Measurements from ENCODE around the gene CLIP3. TPM values are rescaled to one million over a fixed set of nuclear protein-coding genes. Genes with fewer than 3 reads are reported as not detected.

The CLIP3 gene
- total RNA-seq, 4 donors from 2014 or later = 1.8 to 9.8 (median 5.2) TPM

DNA sequence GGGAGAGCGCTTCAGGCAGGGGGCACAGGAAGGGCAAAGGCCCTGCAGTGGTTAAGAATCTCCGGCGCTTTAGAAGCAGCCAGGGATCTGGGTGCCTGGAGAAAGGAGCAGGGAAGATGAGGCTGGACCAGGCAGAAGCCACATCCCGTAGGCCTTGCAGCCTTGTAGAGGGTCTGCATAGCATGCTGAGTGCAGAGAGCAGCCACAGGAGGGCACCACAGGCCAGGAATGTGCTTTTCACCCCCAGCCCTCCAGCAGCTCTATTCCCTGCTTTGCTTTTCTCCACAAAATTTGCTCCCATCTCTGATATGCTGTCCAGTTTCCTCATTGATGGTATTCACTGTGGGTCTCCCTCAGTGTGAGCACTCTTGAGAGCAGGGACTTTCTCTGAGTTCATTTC, 27.8 kb upstream of the CLIP3 start:
- Histone ChIP-seq H3K27me3 (no peaks in the 10 kb centered on the region), H3K27ac (no peak overlapping the region), H3K36me3 (no peaks in the 10 kb centered on the region), H3K4me3 (no peak overlapping the region), H3K9me3 (no peaks in the 10 kb centered on the region), H3K4me1 (peaks cover 0 to 12% (median under 1%) of the 10 kb centered on the region in 4 donors)
- TF ChIP-seq POLR2A (IDR thresholded peaks at IDR 0.05) = no peak
- TF ChIP-seq, protein P1, sequence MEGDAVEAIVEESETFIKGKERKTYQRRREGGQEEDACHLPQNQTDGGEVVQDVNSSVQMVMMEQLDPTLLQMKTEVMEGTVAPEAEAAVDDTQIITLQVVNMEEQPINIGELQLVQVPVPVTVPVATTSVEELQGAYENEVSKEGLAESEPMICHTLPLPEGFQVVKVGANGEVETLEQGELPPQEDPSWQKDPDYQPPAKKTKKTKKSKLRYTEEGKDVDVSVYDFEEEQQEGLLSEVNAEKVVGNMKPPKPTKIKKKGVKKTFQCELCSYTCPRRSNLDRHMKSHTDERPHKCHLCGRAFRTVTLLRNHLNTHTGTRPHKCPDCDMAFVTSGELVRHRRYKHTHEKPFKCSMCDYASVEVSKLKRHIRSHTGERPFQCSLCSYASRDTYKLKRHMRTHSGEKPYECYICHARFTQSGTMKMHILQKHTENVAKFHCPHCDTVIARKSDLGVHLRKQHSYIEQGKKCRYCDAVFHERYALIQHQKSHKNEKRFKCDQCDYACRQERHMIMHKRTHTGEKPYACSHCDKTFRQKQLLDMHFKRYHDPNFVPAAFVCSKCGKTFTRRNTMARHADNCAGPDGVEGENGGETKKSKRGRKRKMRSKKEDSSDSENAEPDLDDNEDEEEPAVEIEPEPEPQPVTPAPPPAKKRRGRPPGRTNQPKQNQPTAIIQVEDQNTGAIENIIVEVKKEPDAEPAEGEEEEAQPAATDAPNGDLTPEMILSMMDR (IDR thresholded peaks at IDR 0.05) = peak in 4 of 6 experiments; percentile 23 to 50 (median 42)
- peak in 1 of 3 donors; percentile 59 for DNase-seq

DNA sequence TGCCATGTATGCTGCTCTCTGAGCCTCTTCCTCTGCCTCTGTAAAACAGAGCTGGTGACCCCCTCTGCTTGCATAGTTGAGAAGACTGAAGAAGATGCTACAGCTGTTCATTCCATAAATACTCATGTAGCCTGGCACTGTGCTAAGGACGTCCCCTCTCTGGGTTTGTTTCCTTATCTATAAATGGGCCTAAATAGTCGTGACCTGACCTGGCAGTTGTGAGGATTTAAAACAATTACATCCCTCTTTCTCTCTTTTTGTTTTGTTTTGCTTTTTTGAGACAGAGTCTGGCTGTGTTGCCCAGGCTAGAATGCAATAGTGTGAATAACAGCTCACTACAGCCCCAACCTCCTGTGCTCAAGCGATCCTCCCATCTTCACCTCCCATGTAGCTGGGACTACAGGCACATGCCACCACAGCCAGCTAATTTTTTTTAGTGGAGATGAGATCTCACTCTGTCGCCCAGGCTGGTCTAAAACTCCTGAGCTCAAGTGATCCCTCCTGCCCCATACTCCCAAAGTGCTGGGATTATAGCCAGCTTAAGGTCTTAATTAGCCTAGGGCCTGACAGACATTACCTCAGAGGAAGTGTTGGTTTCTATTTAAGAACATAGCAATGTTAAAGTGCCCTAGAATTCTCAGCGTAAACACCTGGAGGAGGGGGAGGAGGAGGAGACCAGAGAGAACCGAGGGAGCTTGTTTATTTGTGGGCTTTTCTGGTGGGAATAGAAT, 26.7 kb upstream of the CLIP3 start:
- TF ChIP-seq, protein P1 (IDR thresholded peaks at IDR 0.05) = no peak
- no peak for TF ChIP-seq POLR2A (IDR thresholded peaks at IDR 0.05)
- no peak overlapping the region for H3K27ac ChIP-seq
- H3K4me1 ChIP-seq = peaks cover 0 to 17% (median 2%) of the 10 kb centered on the region in 4 donors
- H3K36me3 ChIP-seq = no peaks in the 10 kb centered on the region
- no peaks in the 10 kb centered on the region for H3K9me3 ChIP-seq
- no peak for DNase-seq
- H3K27me3 ChIP-seq = no peaks in the 10 kb centered on the region
- H3K4me3 ChIP-seq = no peak overlapping the region

DNA sequence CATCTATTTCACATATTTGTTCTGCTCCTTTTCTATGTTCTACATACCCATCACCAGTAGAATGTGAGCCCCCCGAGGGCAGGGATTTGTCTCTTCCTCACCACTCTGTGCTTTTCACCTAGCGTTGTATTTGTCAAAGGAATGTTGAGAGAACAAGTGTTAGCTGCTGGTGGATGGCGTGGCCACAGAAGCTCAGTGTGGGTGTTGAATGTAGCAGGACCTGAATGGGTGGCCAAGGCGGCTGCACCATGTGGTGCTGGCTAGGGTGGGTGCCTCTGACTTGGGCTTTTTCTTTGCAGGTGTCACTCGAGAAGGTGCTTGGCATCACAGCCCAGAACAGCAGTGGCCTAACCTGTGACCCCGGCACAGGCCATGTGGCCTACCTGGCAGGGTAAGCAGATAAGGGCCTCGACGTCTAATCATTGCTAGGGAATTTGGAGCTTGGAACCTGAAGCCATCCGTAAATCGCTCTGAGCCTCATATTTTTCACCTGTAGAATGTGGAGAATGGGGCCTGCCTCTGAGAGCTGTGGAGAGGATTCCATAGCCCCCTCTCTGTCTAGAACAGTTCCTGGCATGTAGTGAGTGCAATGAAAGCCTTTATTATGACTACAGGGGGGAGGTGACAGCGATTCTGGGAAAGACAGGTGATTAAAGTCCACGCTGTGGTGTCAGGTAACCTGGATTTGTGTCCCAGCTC, 26.0 kb upstream of the CLIP3 start:
- no peak for TF ChIP-seq POLR2A (IDR thresholded peaks at IDR 0.05)
- TF ChIP-seq, protein P1 (IDR thresholded peaks at IDR 0.05) = no peak
- Histone ChIP-seq H3K9me3 (no peaks in the 10 kb centered on the region), H3K4me3 (no peak overlapping the region), H3K36me3 (no peaks in the 10 kb centered on the region), H3K4me1 (peaks cover 0 to 17% (median 2%) of the 10 kb centered on the region in 4 donors), H3K27me3 (no peaks in the 10 kb centered on the region), H3K27ac (no peak overlapping the region)
- no peak for DNase-seq

DNA sequence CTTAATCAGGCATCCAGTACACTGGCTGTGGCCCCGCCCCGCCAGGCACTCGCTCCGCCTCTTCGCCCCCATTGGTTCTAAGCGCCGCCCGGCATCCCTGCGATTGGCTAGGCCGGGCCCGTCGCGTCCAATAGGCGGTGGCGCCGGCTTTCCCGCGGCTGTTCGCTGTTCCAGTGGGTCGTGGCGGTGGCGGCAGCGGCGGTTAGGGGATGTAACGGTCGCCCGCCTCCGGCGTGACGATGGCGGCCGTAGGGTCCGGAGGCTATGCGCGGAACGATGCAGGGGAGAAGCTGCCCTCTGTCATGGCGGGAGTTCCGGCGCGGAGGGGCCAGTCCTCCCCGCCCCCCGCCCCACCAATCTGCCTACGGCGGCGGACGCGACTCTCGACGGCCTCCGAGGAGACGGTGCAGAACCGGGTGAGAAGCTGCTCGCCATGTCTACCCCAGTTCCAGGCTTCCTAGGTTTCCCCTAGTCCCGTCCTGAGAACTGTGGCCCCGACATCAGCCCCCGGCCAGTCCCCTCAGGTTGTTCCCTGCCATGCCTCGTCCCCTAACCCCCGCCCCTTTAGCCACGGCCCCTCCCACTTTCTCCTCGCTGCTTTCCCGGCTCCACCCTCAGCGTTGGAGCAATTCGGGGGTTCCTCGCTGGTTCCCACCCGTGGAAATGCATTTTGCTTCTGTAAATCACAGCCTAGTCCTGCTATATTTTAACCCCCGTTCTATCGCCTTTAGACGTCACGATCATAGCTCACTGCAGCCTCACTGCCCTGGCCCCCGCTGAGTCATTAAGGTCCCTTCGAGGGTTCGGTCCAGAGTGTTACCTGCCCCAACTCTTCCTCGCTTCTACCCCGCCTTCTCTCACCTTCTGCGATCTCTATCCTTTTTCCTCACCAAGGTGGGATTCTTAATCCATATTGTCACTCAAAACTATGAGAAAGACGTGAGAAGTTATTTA, 22.3 kb upstream of the CLIP3 start, which contains the start of gene WDR62:
TSS of gene WDR62 (plus strand) at position 165 of the 954 bp plus-strand sequence. CDS start at position 240, 75 bp downstream.
- H3K27me3 ChIP-seq = no peaks in the 10 kb centered on the region
- DNase-seq = peak; percentile 92 to 97 (median 96)
- H3K36me3 ChIP-seq = no peaks in the 10 kb centered on the region
- peak within 1 kb of the TSS; percentile 87 to 99 (median 95) for H3K27ac ChIP-seq
- H3K4me1 ChIP-seq = peaks cover 0 to 21% (median 2%) of the 10 kb centered on the region in 4 donors
- TF ChIP-seq, protein P1 (IDR thresholded peaks at IDR 0.05) = no peak
- peak within 1 kb of the TSS; percentile 55 to 85 (median 73) for H3K4me3 ChIP-seq
- no peaks in the 10 kb centered on the region for H3K9me3 ChIP-seq

DNA sequence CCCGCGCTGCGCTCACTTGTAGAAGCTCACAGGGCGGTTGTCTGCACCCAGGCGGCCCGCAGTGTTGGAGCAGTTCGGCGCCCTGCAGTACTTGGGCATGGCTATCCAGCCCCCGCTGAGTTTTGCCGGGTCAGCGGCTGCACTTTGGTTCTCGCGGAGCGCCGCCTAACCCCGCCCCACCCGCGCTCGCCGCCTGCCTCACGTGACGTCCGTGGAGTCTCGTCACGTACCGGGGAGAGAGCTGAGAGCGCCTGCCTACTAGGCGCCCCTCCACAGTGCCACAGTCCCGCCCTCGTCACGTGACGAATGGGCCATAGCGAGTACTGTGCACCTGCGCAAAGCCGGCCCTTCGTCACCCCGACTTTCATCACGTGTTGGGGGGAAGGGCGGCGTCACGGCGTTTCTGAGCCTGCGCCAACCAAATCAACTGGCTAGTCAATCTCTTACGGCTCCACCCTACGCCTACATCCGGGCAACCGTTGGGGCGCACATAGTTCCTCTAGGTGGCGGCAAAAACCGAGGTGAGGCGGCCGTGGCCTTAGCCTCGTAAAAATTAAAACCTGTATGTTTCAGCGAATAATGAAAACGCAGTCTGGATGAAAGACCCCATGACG, 21.6 kb upstream of the CLIP3 start, which contains the start of gene THAP8:
TSS of gene THAP8 (minus strand) at position 167 of the 614 bp plus-strand sequence. CDS start at position 99, 68 bp downstream.
- Histone ChIP-seq H3K9me3 (no peaks in the 10 kb centered on the region), H3K27ac (peak within 1 kb of the TSS; percentile 87 to 99 (median 95)), H3K27me3 (no peaks in the 10 kb centered on the region), H3K4me1 (peaks cover 0 to 19% (median 2%) of the 10 kb centered on the region in 4 donors), H3K36me3 (no peaks in the 10 kb centered on the region), H3K4me3 (peak within 1 kb of the TSS; percentile 55 to 85 (median 73))
- TF ChIP-seq POLR2A (IDR thresholded peaks at IDR 0.05) = peak; percentile 70 to 71
- TF ChIP-seq, protein P1 (IDR thresholded peaks at IDR 0.05) = peak; percentile 12 to 77 (median 55)
- peak; percentile 100 for DNase-seq
